Activated CD8-positive, alpha-beta memory T cell treated with anti-CD3 and anti-CD28 coated beads, Interleukin-2, amount 10 ng/mL, durations not matched to agents 7 days and 5 days (primary cell): Measurements from ENCODE around the gene NEK9. TPM values are rescaled to one million over a fixed set of nuclear protein-coding genes. Genes with fewer than 3 reads are reported as not detected.
A peak's percentile ranks its signal among the peaks of the same experiment; 100 is the strongest.

ENCODE experiments used
- ATAC-seq: fragments of 150-1000 bp; cut with Tn5 transposase; one replicate; pipeline ENCODE4 v1.10.0; 2021; ENCODE audit warnings: moderate library complexity
- CTCF ChIA-PET: fragments of 350-600 bp; sonication (Branson Sonifier 250); formaldehyde crosslinking; loops from one replicate; lab custom pipeline; 2021; ENCODE audit warnings: antibody characterized with exemption; lab: Charles Lee
- DNase-seq: peaks from one replicate; pipeline ENCODE4 v3.0.0-alpha.2; 2020
- H3K27ac Mint-ChIP-seq: one replicate; pipeline ENCODE4 v1.8.0; 2021; ENCODE audit warnings: mild to moderate bottlenecking, mixed read lengths
- H3K27me3 Mint-ChIP-seq: one replicate; pipeline ENCODE4 v1.8.0; 2021; ENCODE audit warnings: mixed read lengths
- H3K36me3 Mint-ChIP-seq: one replicate; pipeline ENCODE4 v1.8.0; 2021; ENCODE audit warnings: mild to moderate bottlenecking, mixed read lengths
- H3K4me1 Mint-ChIP-seq: one replicate; pipeline ENCODE4 v1.8.0; 2021; ENCODE audit warnings: mixed read lengths
- H3K4me3 Mint-ChIP-seq: one replicate; pipeline ENCODE4 v1.8.0; 2021; ENCODE audit warnings: mild to moderate bottlenecking, moderate library complexity, mixed read lengths
- H3K9me3 Mint-ChIP-seq: one replicate; pipeline ENCODE4 v1.8.0; 2022; ENCODE audit warnings: low read depth, mixed read lengths
- total RNA-seq, 2 experiments: library from RNA; stranded (reverse); gene quantifications; one replicate each; pipeline ENCODE4 v1.2.3, GENCODE V29; 2021

Gene NEK9
- total RNA-seq, result 10 to 100 TPM; 83.0 to 86.4 TPM

DNA sequence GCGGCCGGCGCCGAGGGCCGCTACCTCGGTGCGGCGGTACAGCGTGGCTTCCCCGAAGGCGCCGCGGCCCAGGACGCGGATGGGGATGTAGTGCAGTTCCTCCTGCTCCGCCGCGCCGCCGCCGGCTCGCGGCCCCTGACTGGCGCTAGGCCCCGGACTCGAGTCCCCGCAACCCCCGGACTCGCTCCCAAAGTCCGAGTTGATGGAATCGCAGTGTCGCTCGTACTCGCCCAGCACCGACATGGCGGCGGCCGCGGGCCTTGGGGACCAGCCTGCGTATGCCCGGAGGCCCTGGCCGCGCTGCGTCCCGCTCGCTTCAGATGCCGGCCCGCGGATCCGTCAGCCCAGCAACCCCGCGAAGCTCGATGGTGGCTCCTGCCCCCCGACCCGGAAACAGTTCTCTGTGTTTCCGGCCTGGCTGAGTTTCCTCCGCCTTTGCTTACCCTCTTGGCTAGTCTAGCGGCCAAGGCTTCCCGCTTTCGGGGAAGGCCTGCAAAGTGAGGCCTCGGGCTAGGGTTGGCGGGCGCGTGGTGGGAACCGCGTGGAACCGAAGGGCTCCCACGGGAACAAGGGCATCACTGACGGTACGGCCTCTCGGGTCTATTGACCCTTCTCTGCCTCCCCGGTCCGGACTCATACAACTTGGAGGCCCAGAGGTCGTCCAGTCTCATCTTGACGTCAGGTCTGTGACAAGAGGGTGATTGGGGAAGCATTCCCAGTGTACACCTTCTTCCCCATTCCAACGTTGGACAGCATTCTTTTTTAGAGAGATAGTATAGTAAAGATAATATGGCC, at the start of gene NEK9:
TSS of gene NEK9 (minus strand) at position 370 of the 795 bp plus-strand sequence. CDS start at position 243, 127 bp downstream.
- no peaks in the 10 kb centered on the region for H3K9me3 Mint-ChIP-seq
- ATAC-seq (peak; percentile 96), DNase-seq (peak; percentile 94)
- CTCF ChIA-PET, result interaction anchor here (0.7 to 8.5 kb wide), 8 partner anchors 9 to 395 kb away, joined by 3 to 216 read pairs (median 3); no protein-coding TSS in a partner anchor
- H3K4me3 Mint-ChIP-seq, result peak within 1 kb of the TSS; percentile 98
- H3K27me3 Mint-ChIP-seq, result no peaks in the 10 kb centered on the region
- peak within 1 kb of the TSS; percentile 98 for H3K27ac Mint-ChIP-seq
- H3K4me1 Mint-ChIP-seq, result peaks cover 41% of the 10 kb centered on the region
- H3K36me3 Mint-ChIP-seq, result peaks cover 17% of the 10 kb centered on the region

- peak; percentile 95 for DNase-seq
- CTCF ChIA-PET, result interaction anchor here (0.8 to 1.8 kb wide), 6 partner anchors 31 to 127 kb away, joined by 3 to 8 read pairs (median 4); no protein-coding TSS in a partner anchor
- H3K9me3 Mint-ChIP-seq, result no peaks in the 10 kb centered on the region
- H3K27me3 Mint-ChIP-seq, result peaks cover 5% of the 10 kb centered on the region
- peaks cover 39% of the 10 kb centered on the region for H3K4me1 Mint-ChIP-seq
- peak within 1 kb of the TSS; percentile 89 for H3K27ac Mint-ChIP-seq
- ATAC-seq, result peak; percentile 80
- peaks cover 6% of the 10 kb centered on the region for H3K36me3 Mint-ChIP-seq
- H3K4me3 Mint-ChIP-seq, result peak within 1 kb of the TSS; percentile 82
Measured at GRCh38 chr14:75176142-75176820, 49.4 kb upstream of the NEK9 start, which contains the start of gene TMED10. TMED10 (minus strand) TSS chr14:75176612; CDS start chr14:75176579, 33 bp downstream.

DNA sequence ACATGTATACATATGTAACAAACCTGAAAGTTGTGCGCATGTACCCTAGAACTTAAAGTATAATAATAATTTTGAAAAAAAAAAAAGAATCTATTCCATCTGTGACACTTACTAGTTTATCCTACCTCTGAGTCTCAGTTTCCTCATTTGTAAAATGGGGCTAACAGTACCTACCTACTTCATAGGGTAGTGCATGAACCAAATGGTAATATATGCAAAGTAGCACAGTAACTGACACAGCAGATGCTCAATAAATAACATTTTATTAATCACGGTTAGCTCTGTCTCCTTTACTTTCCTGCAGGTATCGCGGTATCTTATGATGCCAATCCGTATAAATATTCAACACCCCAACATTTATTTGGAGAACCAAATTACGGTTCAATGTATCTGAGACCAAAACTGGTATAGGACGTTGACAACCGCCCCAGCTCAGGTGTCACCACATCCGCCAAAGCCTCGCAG, 48.9 kb upstream of the NEK9 start:
- Mint-ChIP-seq H3K4me3 (peak overlapping the region; percentile 82), H3K27ac (peak overlapping the region; percentile 89), H3K4me1 (peaks cover 42% of the 10 kb centered on the region), H3K27me3 (peaks cover 5% of the 10 kb centered on the region), H3K36me3 (peaks cover 10% of the 10 kb centered on the region), H3K9me3 (no peaks in the 10 kb centered on the region)
- peak; percentile 8 for ATAC-seq
- CTCF ChIA-PET, result interaction anchor here (0.8 to 1.8 kb wide), 7 partner anchors 19 to 128 kb away, joined by 3 to 8 read pairs (median 4); no protein-coding TSS in a partner anchor
- DNase-seq, result no peak

DNA sequence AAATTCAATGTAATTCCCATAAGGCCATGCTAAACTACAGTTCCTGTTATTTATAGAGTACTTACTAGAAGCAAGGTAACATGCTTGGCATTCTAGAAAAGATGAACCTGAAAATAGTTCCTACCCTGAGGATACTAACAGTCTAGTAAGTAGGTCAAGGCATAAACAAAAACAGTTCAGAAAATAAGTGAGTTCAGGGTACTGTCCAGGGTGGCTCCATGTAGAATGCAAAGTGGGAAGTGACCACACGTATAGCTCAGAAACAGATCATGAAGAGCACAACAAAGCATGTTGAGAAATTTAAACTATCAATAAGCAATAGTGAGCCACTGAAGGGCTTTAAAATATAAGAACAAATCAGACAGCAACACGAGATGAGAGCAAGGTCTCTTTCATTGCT, 47.2 kb upstream of the NEK9 start:
- Mint-ChIP-seq H3K4me3 (peak overlapping the region; percentile 32), H3K27me3 (peaks cover 1% of the 10 kb centered on the region), H3K27ac (peak overlapping the region; percentile 65), H3K9me3 (no peaks in the 10 kb centered on the region), H3K36me3 (peaks cover 13% of the 10 kb centered on the region), H3K4me1 (peaks cover 48% of the 10 kb centered on the region)
- DNase-seq, result no peak
- CTCF ChIA-PET, result interaction anchor here (0.8 kb wide), 1 partner anchor 47 kb away, joined by 3 read pairs; the partner anchor contains the start of gene NEK9
- no peak for ATAC-seq

DNA sequence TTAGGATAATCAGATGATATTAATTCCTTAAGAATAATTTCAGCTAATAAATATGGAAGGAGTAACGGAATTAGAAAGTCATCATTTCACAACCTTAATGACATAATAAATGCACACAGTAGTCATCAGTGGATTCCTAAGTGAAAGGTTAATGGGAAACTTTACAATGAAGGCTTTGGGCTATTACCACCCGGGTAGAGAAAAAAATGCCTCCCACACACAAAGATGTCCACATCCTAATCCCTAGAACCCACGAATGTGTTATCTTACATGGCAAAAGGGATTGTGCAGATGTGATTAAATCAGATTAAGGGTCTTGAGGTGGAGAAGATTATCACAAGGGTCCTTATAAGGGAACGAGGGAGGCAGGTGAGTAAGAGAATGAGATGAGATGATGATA, 43.9 kb upstream of the NEK9 start:
- CTCF ChIA-PET, result no interaction called here
- Mint-ChIP-seq H3K9me3 (no peaks in the 10 kb centered on the region), H3K4me1 (peaks cover 50% of the 10 kb centered on the region), H3K27me3 (no peaks in the 10 kb centered on the region), H3K27ac (no peak overlapping the region), H3K36me3 (peaks cover 13% of the 10 kb centered on the region), H3K4me3 (no peak overlapping the region)
- ATAC-seq (no peak), DNase-seq (no peak)

- CTCF ChIA-PET, result no interaction called here
- Mint-ChIP-seq H3K27ac (no peak overlapping the region), H3K27me3 (no peaks in the 10 kb centered on the region), H3K9me3 (no peaks in the 10 kb centered on the region), H3K36me3 (peaks cover 9% of the 10 kb centered on the region), H3K4me1 (peaks cover 33% of the 10 kb centered on the region), H3K4me3 (no peak overlapping the region)
- DNase-seq (no peak), ATAC-seq (no peak)
Measured at GRCh38 chr14:75168586-75169335, 41.9 kb upstream of the NEK9 start.

DNA sequence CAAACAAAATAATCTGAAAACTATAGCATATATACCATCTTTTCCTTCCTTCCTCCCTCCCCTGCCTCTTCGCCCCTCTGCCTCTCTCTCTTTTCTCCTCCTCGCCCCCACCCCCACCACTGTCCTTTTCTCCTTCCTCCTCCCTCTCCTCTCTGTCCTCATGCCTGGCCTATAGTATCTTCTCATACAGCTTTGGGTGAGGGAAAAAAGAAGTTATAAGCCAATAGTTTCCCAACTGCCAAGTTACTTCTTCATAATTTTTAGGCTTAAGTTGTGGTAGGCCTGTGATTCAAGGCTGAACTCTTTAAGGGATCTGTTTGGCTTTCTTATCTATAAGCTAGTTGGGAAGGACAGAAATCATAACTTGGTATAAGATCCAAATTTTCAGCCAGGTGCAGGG, 40.5 kb upstream of the NEK9 start:
- Mint-ChIP-seq H3K27me3 (no peaks in the 10 kb centered on the region), H3K4me3 (no peak overlapping the region), H3K9me3 (no peaks in the 10 kb centered on the region), H3K27ac (no peak overlapping the region), H3K4me1 (peaks cover 33% of the 10 kb centered on the region), H3K36me3 (peaks cover 9% of the 10 kb centered on the region)
- no peak for DNase-seq
- CTCF ChIA-PET, result interaction anchor here (0.9 kb wide), 1 partner anchor 131 kb away, joined by 3 read pairs; no protein-coding TSS in a partner anchor
- no peak for ATAC-seq

GRCh38 chr14:75165586-75166391, 38.9 kb upstream of the NEK9 start:
- no peak overlapping the region for H3K4me3 Mint-ChIP-seq
- no peak for DNase-seq
- no peaks in the 10 kb centered on the region for H3K9me3 Mint-ChIP-seq
- CTCF ChIA-PET, result interaction anchor here (0.6 kb wide), 1 partner anchor 15 kb away, joined by 3 read pairs; no protein-coding TSS in a partner anchor
- no peak for ATAC-seq
- H3K36me3 Mint-ChIP-seq, result peaks cover 6% of the 10 kb centered on the region
- H3K4me1 Mint-ChIP-seq, result peaks cover 36% of the 10 kb centered on the region
- H3K27me3 Mint-ChIP-seq, result no peaks in the 10 kb centered on the region
- H3K27ac Mint-ChIP-seq, result no peak overlapping the region

- no peaks in the 10 kb centered on the region for H3K9me3 Mint-ChIP-seq
- H3K36me3 Mint-ChIP-seq, result peaks cover 4% of the 10 kb centered on the region
- no peak overlapping the region for H3K27ac Mint-ChIP-seq
- CTCF ChIA-PET, result no interaction called here
- H3K27me3 Mint-ChIP-seq, result no peaks in the 10 kb centered on the region
- H3K4me3 Mint-ChIP-seq, result no peak overlapping the region
- peaks cover 39% of the 10 kb centered on the region for H3K4me1 Mint-ChIP-seq
- DNase-seq (no peak), ATAC-seq (no peak)
Measured at GRCh38 chr14:75164809-75165208, 38.0 kb upstream of the NEK9 start.

GRCh38 chr14:75163677-75164076, 36.8 kb upstream of the NEK9 start:
- ATAC-seq (no peak), DNase-seq (no peak)
- Mint-ChIP-seq H3K4me1 (peaks cover 43% of the 10 kb centered on the region), H3K9me3 (no peaks in the 10 kb centered on the region), H3K4me3 (no peak overlapping the region), H3K36me3 (peaks cover 5% of the 10 kb centered on the region), H3K27me3 (no peaks in the 10 kb centered on the region), H3K27ac (no peak overlapping the region)
- CTCF ChIA-PET, result interaction anchor here (1.3 kb wide), 1 partner anchor 132 kb away, joined by 4 read pairs; no protein-coding TSS in a partner anchor

GRCh38 chr14:75162631-75163030, 35.8 kb upstream of the NEK9 start:
- no peak overlapping the region for H3K4me3 Mint-ChIP-seq
- ATAC-seq (no peak), DNase-seq (no peak)
- H3K27ac Mint-ChIP-seq, result no peak overlapping the region
- no peaks in the 10 kb centered on the region for H3K27me3 Mint-ChIP-seq
- CTCF ChIA-PET, result no interaction called here
- H3K36me3 Mint-ChIP-seq, result peaks cover 5% of the 10 kb centered on the region
- H3K9me3 Mint-ChIP-seq, result no peaks in the 10 kb centered on the region
- peaks cover 43% of the 10 kb centered on the region for H3K4me1 Mint-ChIP-seq
